Stimulated activated effector memory CD8-positive, alpha-beta T cell treated with anti-CD3 and anti-CD28 coated beads, Interleukin-12 subunit alpha, Interleukin-12 subunit beta, amount 100 ng/mL, for 72 hours (primary cell): ENCODE results near the gene MYRIP.

Experiments used
- ATAC-seq: fragments of 150-1000 bp; cut with Tn5 transposase; 2 replicates; pipeline ENCODE4 v1.10.0; 2021
- DNase-seq, 2 donors: peaks; one replicate each; pipeline ENCODE4 v3.0.0; 2021 to 2022; ENCODE audit warnings: low spot score in 2 of 2
- H3K27ac Mint-ChIP-seq: one replicate; pipeline ENCODE4 v1.8.0; 2022; ENCODE audit warnings: mild to moderate bottlenecking, mixed read lengths
- H3K36me3 Mint-ChIP-seq: one replicate; pipeline ENCODE4 v1.8.0; 2022; ENCODE audit warnings: mild to moderate bottlenecking, mixed read lengths
- H3K4me1 Mint-ChIP-seq: one replicate; pipeline ENCODE4 v1.8.0; 2022; ENCODE audit warnings: mixed read lengths
- H3K4me3 Mint-ChIP-seq: one replicate; pipeline ENCODE4 v1.8.0; 2022; ENCODE audit warnings: mild to moderate bottlenecking, mixed read lengths
- H3K9me3 Mint-ChIP-seq: one replicate; pipeline ENCODE4 v1.8.0; 2022; ENCODE audit warnings: mixed read lengths

The MYRIP gene

GRCh38 chr3:40191251-40191650 is 381.8 kb downstream of the MYRIP start:
- Mint-ChIP-seq H3K4me3 (no peak overlapping the region), H3K36me3 (no peaks in the 10 kb centered on the region), H3K4me1 (no peaks in the 10 kb centered on the region), H3K27ac (no peak overlapping the region), H3K9me3 (no peaks in the 10 kb centered on the region)
- DNase-seq: no peak
- ATAC-seq: no peak

DNA sequence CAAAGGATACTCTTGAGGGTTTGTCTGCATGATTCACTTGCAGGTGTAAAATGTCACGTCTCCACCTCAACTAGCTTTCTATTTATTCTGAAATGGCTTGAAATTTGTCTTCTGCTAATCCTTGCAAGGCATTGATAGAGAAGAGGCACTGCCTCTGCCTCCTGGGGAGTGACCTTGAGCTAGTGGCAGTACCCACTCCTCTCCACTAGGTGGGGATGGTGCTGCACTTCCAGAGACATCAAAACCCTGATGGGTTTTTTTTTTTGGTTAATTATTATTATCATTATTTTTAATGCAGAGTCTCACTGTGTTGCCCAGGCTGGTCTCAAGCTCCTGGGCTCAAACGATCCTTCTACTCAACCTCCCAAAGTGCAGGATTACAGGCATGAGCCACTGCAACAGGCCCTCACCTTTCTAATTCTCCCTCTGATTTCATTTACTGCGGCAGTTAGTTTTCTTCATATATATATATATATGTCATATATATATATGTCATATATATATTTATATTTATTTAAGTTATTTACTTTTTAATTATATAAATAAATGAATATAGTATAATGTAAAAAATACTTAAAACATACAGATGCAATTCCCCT is 382.5 kb downstream of the MYRIP start:
- H3K36me3 Mint-ChIP-seq: no peaks in the 10 kb centered on the region
- DNase-seq: peak; percentile 31 to 69
- no peak overlapping the region for H3K27ac Mint-ChIP-seq
- no peaks in the 10 kb centered on the region for H3K9me3 Mint-ChIP-seq
- peak; percentile 58 for ATAC-seq
- no peak overlapping the region for H3K4me3 Mint-ChIP-seq
- no peaks in the 10 kb centered on the region for H3K4me1 Mint-ChIP-seq

DNA sequence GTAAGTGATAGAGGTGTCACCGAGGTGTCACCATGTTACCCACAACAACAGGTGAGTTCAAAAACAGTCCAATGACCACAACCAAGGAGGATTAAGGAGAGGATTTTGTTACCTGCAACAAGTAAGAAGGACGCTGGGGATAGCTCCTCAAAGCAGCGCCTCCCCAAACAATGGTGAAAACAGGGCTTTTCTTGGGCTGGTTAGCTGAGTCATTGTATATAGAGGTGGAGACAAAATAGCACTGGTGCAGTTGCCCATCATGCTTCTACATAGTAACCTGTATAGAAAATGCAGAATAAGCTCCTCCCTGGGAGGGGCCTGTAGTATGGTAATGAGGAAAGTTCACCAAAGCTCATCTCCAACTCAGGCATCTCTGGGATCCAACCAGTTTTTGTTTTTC is 383.2 kb downstream of the MYRIP start:
- no peak overlapping the region for H3K27ac Mint-ChIP-seq
- DNase-seq (peak in 1 of 2 donors; percentile 36), ATAC-seq (no peak)
- no peak overlapping the region for H3K4me3 Mint-ChIP-seq
- H3K9me3 Mint-ChIP-seq: no peaks in the 10 kb centered on the region
- H3K36me3 Mint-ChIP-seq: no peaks in the 10 kb centered on the region
- H3K4me1 Mint-ChIP-seq: no peaks in the 10 kb centered on the region

- no peak for ATAC-seq
- peak in 1 of 2 donors; percentile 32 for DNase-seq
- Mint-ChIP-seq H3K27ac (no peak overlapping the region), H3K4me1 (no peaks in the 10 kb centered on the region), H3K36me3 (no peaks in the 10 kb centered on the region), H3K4me3 (no peak overlapping the region), H3K9me3 (no peaks in the 10 kb centered on the region)
Observed at GRCh38 chr3:40196966-40197365, 387.6 kb downstream of the MYRIP start.

- no peak overlapping the region for H3K4me3 Mint-ChIP-seq
- DNase-seq (peak in 1 of 2 donors; percentile 23), ATAC-seq (no peak)
- H3K27ac Mint-ChIP-seq: no peak overlapping the region
- H3K36me3 Mint-ChIP-seq: no peaks in the 10 kb centered on the region
- no peaks in the 10 kb centered on the region for H3K4me1 Mint-ChIP-seq
- no peaks in the 10 kb centered on the region for H3K9me3 Mint-ChIP-seq
Observed at GRCh38 chr3:40200692-40201316, 391.4 kb downstream of the MYRIP start.

- DNase-seq: peak in 1 of 2 donors; percentile 33
- H3K36me3 Mint-ChIP-seq: no peaks in the 10 kb centered on the region
- no peak for ATAC-seq
- no peaks in the 10 kb centered on the region for H3K9me3 Mint-ChIP-seq
- H3K4me1 Mint-ChIP-seq: no peaks in the 10 kb centered on the region
- H3K27ac Mint-ChIP-seq: no peak overlapping the region
- H3K4me3 Mint-ChIP-seq: no peak overlapping the region
Observed at GRCh38 chr3:40201770-40202169, 392.4 kb downstream of the MYRIP start.

DNA sequence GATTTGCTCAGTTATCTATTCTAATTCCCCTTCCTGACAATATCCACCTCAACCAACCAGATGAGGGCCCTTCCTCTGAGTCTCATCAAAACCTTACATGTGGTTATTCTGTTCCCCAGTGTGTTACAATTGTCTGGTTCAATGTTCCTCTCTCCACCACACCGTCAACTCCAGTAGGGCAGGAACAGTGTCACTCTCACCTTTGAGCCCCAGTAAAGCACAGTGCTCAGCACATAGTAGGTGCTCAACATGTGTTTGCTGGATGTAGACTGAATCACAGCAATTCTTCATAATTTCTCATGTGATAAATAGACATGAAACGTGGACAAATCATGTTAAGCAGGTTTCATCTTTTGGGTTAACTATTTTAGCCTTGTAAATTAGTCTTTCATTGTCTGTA is 397.1 kb downstream of the MYRIP start:
- ATAC-seq (no peak), DNase-seq (peak in 1 of 2 donors; percentile 41)
- Mint-ChIP-seq H3K4me3 (no peak overlapping the region), H3K36me3 (no peaks in the 10 kb centered on the region), H3K27ac (no peak overlapping the region), H3K9me3 (no peaks in the 10 kb centered on the region), H3K4me1 (no peaks in the 10 kb centered on the region)

GRCh38 chr3:40207796-40208195 is 398.4 kb downstream of the MYRIP start:
- ATAC-seq (no peak), DNase-seq (no peak)
- Mint-ChIP-seq H3K27ac (no peak overlapping the region), H3K36me3 (no peaks in the 10 kb centered on the region), H3K9me3 (no peaks in the 10 kb centered on the region), H3K4me1 (no peaks in the 10 kb centered on the region), H3K4me3 (no peak overlapping the region)

DNA sequence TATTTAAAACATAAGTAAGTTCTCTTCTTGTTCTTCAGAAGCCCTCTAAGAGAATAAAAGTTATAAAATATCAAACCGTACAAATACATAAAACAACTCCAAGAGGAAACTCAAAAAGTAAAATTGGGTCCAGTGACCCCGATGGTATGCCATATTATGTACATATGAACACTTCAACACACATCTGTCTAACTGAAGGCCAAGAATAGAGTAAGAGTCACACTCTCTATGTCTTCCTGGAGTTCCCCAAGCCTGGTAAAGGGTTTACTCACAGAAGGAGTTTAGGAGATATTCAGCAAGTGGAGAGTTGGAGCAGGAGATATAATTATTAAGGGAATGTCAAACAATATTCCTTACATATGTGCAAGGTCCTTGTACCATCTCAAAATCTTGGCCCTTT is 398.8 kb downstream of the MYRIP start:
- no peak overlapping the region for H3K27ac Mint-ChIP-seq
- no peaks in the 10 kb centered on the region for H3K36me3 Mint-ChIP-seq
- no peaks in the 10 kb centered on the region for H3K4me1 Mint-ChIP-seq
- H3K9me3 Mint-ChIP-seq: no peaks in the 10 kb centered on the region
- no peak overlapping the region for H3K4me3 Mint-ChIP-seq
- DNase-seq (no peak), ATAC-seq (no peak)

DNA sequence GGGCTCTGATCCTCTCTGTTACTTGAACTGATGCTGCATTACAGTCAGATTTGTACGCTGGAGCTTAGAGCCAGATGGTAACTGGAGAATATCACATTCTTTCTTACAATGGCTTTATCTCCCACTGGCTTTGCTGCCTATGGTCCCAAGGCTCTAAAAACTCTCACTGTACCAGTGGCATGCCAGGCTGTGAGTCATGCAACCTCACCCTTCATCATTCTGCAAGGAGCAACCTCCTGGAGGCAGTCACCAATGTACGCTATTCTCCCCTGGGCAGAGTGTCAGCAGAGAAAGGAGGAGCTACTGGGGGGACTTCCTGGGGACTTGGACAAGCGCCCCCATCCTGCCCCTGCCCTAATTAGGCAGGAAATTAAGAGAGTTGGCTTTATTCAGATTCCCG is 402.2 kb downstream of the MYRIP start:
- H3K36me3 Mint-ChIP-seq: no peaks in the 10 kb centered on the region
- no peak overlapping the region for H3K4me3 Mint-ChIP-seq
- H3K9me3 Mint-ChIP-seq: no peaks in the 10 kb centered on the region
- H3K4me1 Mint-ChIP-seq: no peaks in the 10 kb centered on the region
- no peak overlapping the region for H3K27ac Mint-ChIP-seq
- ATAC-seq: no peak
- no peak for DNase-seq

- no peaks in the 10 kb centered on the region for H3K4me1 Mint-ChIP-seq
- H3K27ac Mint-ChIP-seq: no peak overlapping the region
- ATAC-seq (no peak), DNase-seq (no peak)
- H3K9me3 Mint-ChIP-seq: no peaks in the 10 kb centered on the region
- H3K36me3 Mint-ChIP-seq: no peaks in the 10 kb centered on the region
- H3K4me3 Mint-ChIP-seq: no peak overlapping the region
Observed at GRCh38 chr3:40213556-40213955, 404.1 kb downstream of the MYRIP start.

DNA sequence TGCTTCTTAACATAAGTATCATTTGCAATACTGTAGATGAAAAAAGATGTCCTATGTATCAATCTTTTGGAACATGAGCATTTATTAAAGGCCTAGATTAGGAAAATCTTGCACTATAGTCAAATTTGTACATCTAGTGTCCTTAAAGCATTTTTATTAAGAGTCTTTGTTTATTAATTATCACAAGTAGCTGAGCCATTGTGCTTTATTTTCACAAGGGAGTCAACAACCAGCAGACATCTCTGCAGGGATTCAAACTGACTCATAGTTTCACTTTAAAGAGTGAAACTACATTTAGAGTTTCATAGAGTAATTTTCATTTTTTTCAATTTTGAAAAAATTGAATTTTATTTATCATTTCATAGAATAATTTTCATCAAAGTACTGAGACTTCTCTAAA is 405.6 kb downstream of the MYRIP start:
- no peaks in the 10 kb centered on the region for H3K4me1 Mint-ChIP-seq
- no peaks in the 10 kb centered on the region for H3K9me3 Mint-ChIP-seq
- DNase-seq (no peak), ATAC-seq (no peak)
- H3K4me3 Mint-ChIP-seq: no peak overlapping the region
- no peak overlapping the region for H3K27ac Mint-ChIP-seq
- H3K36me3 Mint-ChIP-seq: no peaks in the 10 kb centered on the region

GRCh38 chr3:40216471-40216870 is 407.1 kb downstream of the MYRIP start:
- no peak overlapping the region for H3K27ac Mint-ChIP-seq
- H3K4me3 Mint-ChIP-seq: no peak overlapping the region
- no peaks in the 10 kb centered on the region for H3K4me1 Mint-ChIP-seq
- ATAC-seq (no peak), DNase-seq (no peak)
- H3K36me3 Mint-ChIP-seq: no peaks in the 10 kb centered on the region
- H3K9me3 Mint-ChIP-seq: peaks cover 3% of the 10 kb centered on the region

- Mint-ChIP-seq H3K9me3 (peaks cover 3% of the 10 kb centered on the region), H3K36me3 (no peaks in the 10 kb centered on the region), H3K4me1 (no peaks in the 10 kb centered on the region), H3K4me3 (no peak overlapping the region), H3K27ac (no peak overlapping the region)
- ATAC-seq (no peak), DNase-seq (no peak)
Observed at GRCh38 chr3:40223856-40224255, 414.4 kb downstream of the MYRIP start.

GRCh38 chr3:40224796-40225515 is 415.5 kb downstream of the MYRIP start:
- DNase-seq: no peak
- Mint-ChIP-seq H3K4me1 (no peaks in the 10 kb centered on the region), H3K27ac (no peak overlapping the region), H3K36me3 (no peaks in the 10 kb centered on the region), H3K4me3 (no peak overlapping the region), H3K9me3 (peaks cover 3% of the 10 kb centered on the region)
- no peak for ATAC-seq

DNA sequence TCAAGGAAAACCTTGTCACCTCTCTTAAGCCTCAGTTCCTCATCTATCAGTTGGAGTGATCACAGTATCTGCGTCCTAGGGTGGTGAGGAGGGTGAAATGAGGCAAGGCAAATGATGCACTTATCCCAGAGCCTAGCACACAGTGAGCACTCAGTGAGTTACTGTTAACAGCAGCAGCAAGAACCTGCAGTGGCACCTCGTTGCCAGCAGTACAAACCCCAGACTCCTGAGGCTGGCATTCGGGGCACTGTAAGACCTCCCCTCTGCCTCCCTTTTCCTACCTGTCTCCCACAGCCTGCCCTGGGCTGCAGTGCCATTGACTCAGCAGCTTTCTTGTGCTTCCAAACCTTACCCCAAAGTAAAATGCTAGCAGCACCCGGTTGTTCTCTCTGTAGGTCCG is 417.2 kb downstream of the MYRIP start:
- no peaks in the 10 kb centered on the region for H3K36me3 Mint-ChIP-seq
- no peaks in the 10 kb centered on the region for H3K9me3 Mint-ChIP-seq
- DNase-seq (no peak), ATAC-seq (no peak)
- no peak overlapping the region for H3K27ac Mint-ChIP-seq
- no peaks in the 10 kb centered on the region for H3K4me1 Mint-ChIP-seq
- H3K4me3 Mint-ChIP-seq: no peak overlapping the region
